Esophagus muscularis mucosa (tissue), 4 donors: ENCODE data around the gene STK24. TPM values are rescaled to one million over a fixed set of nuclear protein-coding genes. Genes with fewer than 3 reads are reported as not detected.
"Not testable (repeated sequence)": the region's sequence is repeated elsewhere in the genome, so short reads cannot be mapped to it uniquely, and the experiment has no call there.

Experiments
- DNase-seq: peaks from one replicate; pipeline ENCODE4 v3.0.0-alpha.2; 2017; ENCODE audit errors: extremely low spot score
- H3K27ac ChIP-seq, 4 donors: fragments of 200-600 bp; sonication (generic); replicated peaks in 1 of 4; 1 replicate in 3 of 4; 2 replicates in 1 of 4; pipeline ENCODE4 v1.5.1; 2016 to 2019; ENCODE audit warnings: mild to moderate bottlenecking in 1 of 4
- H3K27me3 ChIP-seq, 4 donors: fragments of 200-600 bp; sonication (generic); one replicate each; pipeline versions ENCODE4 v1.5.1 to v1.6.0; 2016 to 2019
- H3K36me3 ChIP-seq, 4 donors: fragments of 200-600 bp; sonication (generic); one replicate each; pipeline ENCODE4 v1.5.1; 2016 to 2019
- H3K4me1 ChIP-seq, 4 donors: fragments of 200-600 bp; sonication (generic); one replicate each; pipeline ENCODE4 v1.5.1; 2016 to 2019
- H3K4me3 ChIP-seq, 4 donors: fragments of 200-600 bp; sonication (generic); 1 replicate in 2 of 4; 2 replicates in 2 of 4; pipeline ENCODE4 v1.5.1; 2016 to 2019; ENCODE audit warnings: mild to moderate bottlenecking in 4 of 4, moderate library complexity in 1 of 4
- H3K9me3 ChIP-seq, 4 donors: fragments of 200-600 bp; sonication (generic); 1 replicate in 3 of 4; 2 replicates in 1 of 4; pipeline ENCODE4 v1.5.1; 2016 to 2019
- EP300 ChIP-seq: sonication (generic); formaldehyde crosslinking; IDR thresholded peaks from one replicate; pipeline ENCODE4 v1.6.1; 2017; ENCODE audit warnings: antibody characterized with exemption
- POLR2A ChIP-seq: fragments of 450-650 bp; IDR thresholded peaks from one replicate; pipeline ENCODE4 v1.6.1; 2017; ENCODE audit warnings: antibody characterized with exemption, moderate library complexity, mild to moderate bottlenecking, low read depth
- POLR2AphosphoS5 ChIP-seq, 2 donors: sonication (generic); formaldehyde crosslinking; IDR thresholded peaks; one replicate each; pipeline ENCODE4 v1.6.1; 2017; ENCODE audit warnings: antibody characterized with exemption in 2 of 2
- WGBS: methylation state at CpG from one replicate; pipeline ENCODE4 v1.1.5; 2018; 5-methylcytosine and 5-hydroxymethylcytosine counted together
- intact Hi-C: fragments of 100-400 bp; cut with DNase I; formaldehyde crosslinking; loops from one replicate; pipeline ENCODE4 v1.15.1; 2023
- total RNA-seq, 4 donors: library from RNA; depleted of rRNA; stranded (reverse); fragments of >200 nt; gene quantifications; one replicate each; pipeline versions ENCODE4 v1.1.0 to v1.2.1, GENCODE V29; 2016
- TF ChIP-seq, protein P1 (sequence below), 3 experiments: fragments of 200-600 bp in 2 of 3; fragments of 450-650 bp in 1 of 3; sonication (generic) in 2 of 3; IDR thresholded peaks; one replicate each; pipeline ENCODE4 v1.5.1; 2017 to 2019; ENCODE audit warnings: antibody characterized with exemption in 3 of 3, mild to moderate bottlenecking in 2 of 3, moderate library complexity in 1 of 3

Gene STK24
- total RNA-seq, 4 donors from 2014 or later = 61.9 to 108 (median 96.7) TPM

DNA sequence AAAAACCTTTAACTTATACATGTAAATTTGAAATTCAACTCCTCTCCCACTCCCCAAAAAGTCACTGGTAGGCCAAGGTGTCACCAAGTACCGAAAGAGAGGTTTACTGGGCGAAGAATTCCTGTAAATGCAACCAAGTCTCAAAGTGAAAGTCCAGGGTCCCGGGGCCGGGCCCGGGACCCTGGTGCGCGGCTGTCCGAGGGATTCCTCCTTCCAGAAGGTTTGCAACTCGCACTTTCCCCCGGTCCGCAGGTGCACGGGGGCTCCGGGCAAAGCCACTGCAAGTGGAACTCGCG is 1.1 kb downstream of the STK24 start:
- H3K4me1 ChIP-seq = peaks cover 55 to 64% (median 58%) of the 10 kb centered on the region in 4 donors
- H3K9me3 ChIP-seq = no peaks in the 10 kb centered on the region
- no peaks in the 10 kb centered on the region for H3K27me3 ChIP-seq
- H3K27ac ChIP-seq = peak overlapping the region; percentile 90 to 99 (median 99)
- no peaks in the 10 kb centered on the region for H3K36me3 ChIP-seq
- intact Hi-C loops = loop anchor here (2.0 to 5.0 kb wide), 2 partner anchors 79 to 123 kb away; no protein-coding TSS in a partner anchor
- peak overlapping the region; percentile 75 to 99 (median 88) for H3K4me3 ChIP-seq
- WGBS = 3% methylated on average over 15 of the region's 15 CpGs
- no peak for TF ChIP-seq POLR2A
- TF ChIP-seq POLR2AphosphoS5 (IDR thresholded peaks at IDR 0.05) = no peak
- no peak for TF ChIP-seq EP300
- TF ChIP-seq, protein P1, sequence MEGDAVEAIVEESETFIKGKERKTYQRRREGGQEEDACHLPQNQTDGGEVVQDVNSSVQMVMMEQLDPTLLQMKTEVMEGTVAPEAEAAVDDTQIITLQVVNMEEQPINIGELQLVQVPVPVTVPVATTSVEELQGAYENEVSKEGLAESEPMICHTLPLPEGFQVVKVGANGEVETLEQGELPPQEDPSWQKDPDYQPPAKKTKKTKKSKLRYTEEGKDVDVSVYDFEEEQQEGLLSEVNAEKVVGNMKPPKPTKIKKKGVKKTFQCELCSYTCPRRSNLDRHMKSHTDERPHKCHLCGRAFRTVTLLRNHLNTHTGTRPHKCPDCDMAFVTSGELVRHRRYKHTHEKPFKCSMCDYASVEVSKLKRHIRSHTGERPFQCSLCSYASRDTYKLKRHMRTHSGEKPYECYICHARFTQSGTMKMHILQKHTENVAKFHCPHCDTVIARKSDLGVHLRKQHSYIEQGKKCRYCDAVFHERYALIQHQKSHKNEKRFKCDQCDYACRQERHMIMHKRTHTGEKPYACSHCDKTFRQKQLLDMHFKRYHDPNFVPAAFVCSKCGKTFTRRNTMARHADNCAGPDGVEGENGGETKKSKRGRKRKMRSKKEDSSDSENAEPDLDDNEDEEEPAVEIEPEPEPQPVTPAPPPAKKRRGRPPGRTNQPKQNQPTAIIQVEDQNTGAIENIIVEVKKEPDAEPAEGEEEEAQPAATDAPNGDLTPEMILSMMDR (IDR thresholded peaks at IDR 0.05) = no peak
- DNase-seq = no peak

DNA sequence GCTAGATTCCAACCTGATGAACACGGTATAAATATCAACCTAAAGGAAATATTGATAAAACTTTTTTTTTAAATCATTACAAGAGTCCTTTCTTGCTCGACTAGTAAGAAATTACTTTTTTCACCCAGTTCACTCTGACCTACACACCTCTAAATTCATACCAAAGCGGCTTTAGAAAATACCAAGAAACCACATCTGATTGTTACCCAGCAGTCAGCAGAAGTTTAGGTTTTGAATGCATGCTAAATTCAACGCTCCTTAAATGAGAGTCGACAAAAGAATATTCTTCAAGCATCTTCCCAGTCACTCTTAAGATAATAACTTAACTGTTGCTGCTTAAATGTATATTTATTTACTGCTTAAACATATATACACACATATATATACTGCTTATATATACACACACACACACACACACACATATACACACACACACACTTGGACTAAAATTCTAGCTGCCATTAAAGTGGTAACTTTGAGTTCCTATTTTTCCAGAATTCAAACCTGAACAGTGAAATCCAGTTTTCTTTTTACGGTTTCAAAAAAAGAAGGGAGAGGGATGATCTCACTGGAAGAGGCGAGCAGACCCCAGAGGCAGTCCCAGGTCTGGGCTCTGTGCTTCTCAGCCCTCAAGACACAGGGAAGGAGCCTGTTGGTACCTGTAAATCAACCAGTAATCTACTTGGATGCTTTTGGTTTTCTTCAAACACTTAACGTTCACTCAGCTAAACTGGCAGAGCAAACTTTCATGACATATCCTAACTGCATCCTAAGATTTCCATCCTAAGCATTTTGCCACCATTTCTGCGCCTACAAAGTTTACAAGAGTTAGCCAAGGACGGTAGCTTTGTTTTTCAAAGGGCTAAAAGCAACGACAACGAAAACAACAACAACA is 1.7 kb downstream of the STK24 start:
- intact Hi-C loops = loop anchor here (5.0 kb wide), 1 partner anchor 78 kb away; no protein-coding TSS in a partner anchor
- 26% methylated on average over 12 of the region's 12 CpGs for WGBS
- DNase-seq = no peak
- Histone ChIP-seq H3K27me3 (no peaks in the 10 kb centered on the region), H3K27ac (peak overlapping the region; percentile 90 to 99 (median 99)), H3K9me3 (no peaks in the 10 kb centered on the region), H3K4me3 (peak overlapping the region; percentile 75 to 99 (median 88)), H3K36me3 (no peaks in the 10 kb centered on the region), H3K4me1 (peaks cover 61 to 70% (median 64%) of the 10 kb centered on the region in 4 donors)
- TF ChIP-seq EP300 (no peak), POLR2AphosphoS5 (IDR thresholded peaks at IDR 0.05) (no peak), POLR2A (no peak)
- TF ChIP-seq, protein P1 (IDR thresholded peaks at IDR 0.05) = no peak

GRCh38 chr13:98571955-98572662 is 4.8 kb downstream of the STK24 start:
- intact Hi-C loops = no loop called here
- Histone ChIP-seq H3K27ac (peak overlapping the region; percentile 39 to 71 (median 59)), H3K27me3 (no peaks in the 10 kb centered on the region), H3K36me3 (no peaks in the 10 kb centered on the region), H3K4me1 (peaks cover 60 to 81% (median 73%) of the 10 kb centered on the region in 4 donors), H3K4me3 (peak overlapping the region in 2 of 4 donors; percentile 12 to 14), H3K9me3 (no peaks in the 10 kb centered on the region)
- WGBS = 40% methylated on average over 11 of the region's 11 CpGs
- DNase-seq = no peak
- TF ChIP-seq, protein P1 (IDR thresholded peaks at IDR 0.05) = no peak
- no peak for TF ChIP-seq POLR2AphosphoS5 (IDR thresholded peaks at IDR 0.05)
- TF ChIP-seq POLR2A = no peak
- TF ChIP-seq EP300 = no peak

- Histone ChIP-seq H3K9me3 (no peaks in the 10 kb centered on the region), H3K27ac (peak overlapping the region; percentile 39 to 71 (median 59)), H3K36me3 (no peaks in the 10 kb centered on the region), H3K27me3 (no peaks in the 10 kb centered on the region), H3K4me3 (peak overlapping the region; percentile 12 to 40 (median 26)), H3K4me1 (peaks cover 71 to 93% (median 84%) of the 10 kb centered on the region in 4 donors)
- TF ChIP-seq POLR2AphosphoS5 (IDR thresholded peaks at IDR 0.05) (peak in 1 of 2 donors; percentile 16), EP300 (no peak), POLR2A (no peak)
- TF ChIP-seq, protein P1 (IDR thresholded peaks at IDR 0.05) = no peak
- intact Hi-C loops = no loop called here
- no peak for DNase-seq
- WGBS = 50% methylated on average over 10 of the region's 10 CpGs
Observed at GRCh38 chr13:98570929-98571372, 6.0 kb downstream of the STK24 start.

- H3K9me3 ChIP-seq, intact Hi-C loops, DNase-seq, H3K4me3 ChIP-seq, H3K27me3 ChIP-seq, H3K36me3 ChIP-seq: not testable (repeated sequence)
- peaks cover 75 to 96% (median 89%) of the 10 kb centered on the region in 4 donors for H3K4me1 ChIP-seq
- 83% methylated on average over 17 of the region's 17 CpGs for WGBS
- H3K27ac ChIP-seq = peak overlapping the region in 3 of 4 donors; percentile 15 to 60 (median 58)
Observed at GRCh38 chr13:98569494-98570367, 7.2 kb downstream of the STK24 start.
